Trophoblast cell (in vitro differentiated cells and primary cell): ENCODE results near the gene URB2.

ENCODE experiments used
- DNase-seq, 2 donors: peaks; one replicate each; pipeline ENCODE4 v3.0.0-alpha.2; 2016
- H2AFZ ChIP-seq: 2 replicates; pipeline ENCODE4 v1.6.1; 2013; ENCODE audit warnings: low read length, moderate library complexity, mild to moderate bottlenecking; ENCODE audit not compliant: insufficient read depth, poor library complexity
- H2AK5ac ChIP-seq: 2 replicates; pipeline ENCODE4 v1.6.1; 2013; ENCODE audit warnings: mild to moderate bottlenecking, low read length
- H2BK120ac ChIP-seq: 2 replicates; pipeline ENCODE4 v1.6.1; 2013; ENCODE audit warnings: low read length, mild to moderate bottlenecking, moderate library complexity; ENCODE audit not compliant: insufficient read depth, poor library complexity
- H2BK12ac ChIP-seq: 2 replicates; pipeline ENCODE4 v1.6.1; 2013; ENCODE audit warnings: mild to moderate bottlenecking, low read length, moderate library complexity
- H2BK5ac ChIP-seq: 2 replicates; pipeline ENCODE4 v1.6.1; 2013; ENCODE audit warnings: low read length, low read depth, moderate library complexity, mild to moderate bottlenecking; ENCODE audit not compliant: poor library complexity
- H3K14ac ChIP-seq: 2 replicates; pipeline ENCODE4 v1.6.1; 2013; ENCODE audit warnings: mild to moderate bottlenecking, low read length
- H3K18ac ChIP-seq: 2 replicates; pipeline ENCODE4 v1.6.1; 2013; ENCODE audit warnings: mild to moderate bottlenecking, low read length
- H3K23ac ChIP-seq: 2 replicates; pipeline ENCODE4 v1.6.1; 2013; ENCODE audit warnings: low read length
- H3K27ac ChIP-seq: 2 replicates; pipeline ENCODE4 v1.5.1; 2013; ENCODE audit warnings: low read depth, mild to moderate bottlenecking, inconsistent platforms, low read length, moderate library complexity
- H3K27me3 ChIP-seq: 2 replicates; pipeline ENCODE4 v1.6.1; 2013; ENCODE audit warnings: inconsistent platforms, mild to moderate bottlenecking, low read length, moderate library complexity; ENCODE audit not compliant: insufficient read depth
- H3K36me3 ChIP-seq, 2 experiments: 1 replicate in 1 of 2; 2 replicates in 1 of 2; pipeline ENCODE4 v1.6.1; 2013; ENCODE audit warnings: low read length in 2 of 2, mild to moderate bottlenecking in 2 of 2, moderate library complexity in 1 of 2; ENCODE audit not compliant: insufficient read depth in 2 of 2, control insufficient read depth in 1 of 2
- H3K4ac ChIP-seq: 2 replicates; pipeline ENCODE4 v1.6.1; 2013; ENCODE audit warnings: low read depth, mild to moderate bottlenecking, low read length, moderate library complexity
- H3K4me1 ChIP-seq, 2 experiments: 1 replicate in 1 of 2; 2 replicates in 1 of 2; pipeline ENCODE4 v1.6.1; 2013; ENCODE audit warnings: low read length in 2 of 2, mild to moderate bottlenecking in 2 of 2, moderate library complexity in 1 of 2; ENCODE audit not compliant: insufficient read depth in 2 of 2, control insufficient read depth in 1 of 2
- H3K4me2 ChIP-seq: 2 replicates; pipeline ENCODE4 v1.6.1; 2013; ENCODE audit warnings: inconsistent platforms, mild to moderate bottlenecking, low read length, moderate library complexity
- H3K4me3 ChIP-seq: 2 replicates; pipeline ENCODE4 v1.5.1; 2013; ENCODE audit warnings: mild to moderate bottlenecking, low read depth, low read length, inconsistent platforms
- H3K79me1 ChIP-seq: one replicate; pipeline ENCODE4 v1.6.1; 2013; ENCODE audit warnings: low read length
- H3K79me2 ChIP-seq: 2 replicates; pipeline ENCODE4 v1.6.1; 2013; ENCODE audit warnings: low read length, mild to moderate bottlenecking; ENCODE audit not compliant: control insufficient read depth, insufficient read depth, poor library complexity
- H3K9ac ChIP-seq: 2 replicates; pipeline ENCODE4 v1.6.1; 2013; ENCODE audit warnings: mild to moderate bottlenecking, low read length
- H3K9me3 ChIP-seq: 2 replicates; pipeline ENCODE4 v1.6.1; 2013; ENCODE audit warnings: low read depth, mild to moderate bottlenecking, control low read depth, inconsistent platforms, low read length; ENCODE audit not compliant: insufficient read depth
- H4K12ac ChIP-seq: 2 replicates; pipeline ENCODE4 v1.6.1; 2013; ENCODE audit warnings: low read depth, mild to moderate bottlenecking, low read length, moderate library complexity
- H4K8ac ChIP-seq: 2 replicates; pipeline ENCODE4 v1.6.1; 2013; ENCODE audit warnings: low read depth, mild to moderate bottlenecking, low read length, moderate library complexity
- H4K91ac ChIP-seq: one replicate; pipeline ENCODE4 v1.6.1; 2013; ENCODE audit warnings: low read depth, mild to moderate bottlenecking, low read length, moderate library complexity
- WGBS: extraction: QIAGEN DNeasy Blood & Tissue Kit; methylation state at CpG from one replicate; pipeline ENCODE4 v1.1.7; 2013; ENCODE audit warnings: missing lambda C conversion rate; ENCODE audit not compliant: insufficient read length, insufficient coverage; ENCODE audit errors: extremely low coverage; 5-methylcytosine and 5-hydroxymethylcytosine counted together

URB2 gene

DNA sequence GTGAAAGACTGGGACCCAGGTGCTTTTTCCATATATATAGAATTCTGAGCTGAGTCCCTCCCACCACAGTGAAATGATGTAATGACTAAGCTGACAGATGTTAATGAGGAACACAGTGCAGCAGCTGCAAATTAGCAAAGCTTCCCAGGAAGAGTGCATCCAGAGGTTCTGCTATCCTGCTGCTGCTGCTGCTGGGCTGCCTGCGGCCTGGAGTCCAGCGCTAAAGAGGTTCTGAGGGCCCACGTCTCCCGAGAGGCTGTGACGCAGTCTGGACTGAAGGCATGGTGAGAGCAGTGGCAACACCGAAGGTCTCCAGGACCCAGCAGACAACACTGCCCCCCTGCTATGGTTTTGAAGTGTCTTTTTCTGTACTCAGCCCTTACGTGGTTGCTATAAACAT is 63.9 kb downstream of the URB2 start:
- Histone ChIP-seq H3K9me3 (no peaks in the 10 kb centered on the region), H3K79me1 (no peaks in the 10 kb centered on the region), H3K4ac (no peak overlapping the region), H3K27me3 (no peaks in the 10 kb centered on the region), H3K4me2 (no peak overlapping the region), H3K9ac (no peak overlapping the region), H3K36me3 (no peaks in the 10 kb centered on the region), H3K18ac (no peak overlapping the region), H4K12ac (no peak overlapping the region), H4K91ac (no peak overlapping the region), H2BK12ac (no peak overlapping the region), H3K14ac (no peak overlapping the region), H2BK5ac (no peak overlapping the region), H3K23ac (no peak overlapping the region), H2BK120ac (no peak overlapping the region), H3K4me3 (no peak overlapping the region), H2AFZ (no peak overlapping the region), H3K27ac (no peak overlapping the region), H2AK5ac (no peak overlapping the region), H3K79me2 (no peaks in the 10 kb centered on the region), H4K8ac (no peak overlapping the region), H3K4me1 (peaks cover 5% of the 10 kb centered on the region in 2 experiments)
- no CpG with 5 or more reads among the region's 7 CpGs for WGBS
- DNase-seq, result no peak

- H3K14ac ChIP-seq, result no peak overlapping the region
- H4K91ac ChIP-seq, result no peak overlapping the region
- no peak overlapping the region for H3K27ac ChIP-seq
- H3K4me3 ChIP-seq, result no peak overlapping the region
- H2BK5ac ChIP-seq, result no peak overlapping the region
- H4K12ac ChIP-seq, result no peak overlapping the region
- H2BK12ac ChIP-seq, result no peak overlapping the region
- no peak overlapping the region for H3K4me2 ChIP-seq
- no peak for DNase-seq
- H3K79me2 ChIP-seq, result no peaks in the 10 kb centered on the region
- no peaks in the 10 kb centered on the region for H3K79me1 ChIP-seq
- H3K36me3 ChIP-seq, result no peaks in the 10 kb centered on the region
- H4K8ac ChIP-seq, result no peak overlapping the region
- H3K4ac ChIP-seq, result no peak overlapping the region
- H2AFZ ChIP-seq, result no peak overlapping the region
- no peak overlapping the region for H3K9ac ChIP-seq
- no CpG with 5 or more reads among the region's 1 CpG for WGBS
- no peak overlapping the region for H3K23ac ChIP-seq
- H2BK120ac ChIP-seq, result no peak overlapping the region
- no peaks in the 10 kb centered on the region for H3K27me3 ChIP-seq
- H3K18ac ChIP-seq, result no peak overlapping the region
- H2AK5ac ChIP-seq, result no peak overlapping the region
- peaks cover 5% of the 10 kb centered on the region in 2 experiments for H3K4me1 ChIP-seq
- H3K9me3 ChIP-seq, result no peaks in the 10 kb centered on the region
Measured at GRCh38 chr1:229690662-229691061, 64.6 kb downstream of the URB2 start.

- Histone ChIP-seq H3K4me3 (no peak overlapping the region), H2AFZ (no peak overlapping the region), H3K9ac (no peak overlapping the region), H4K8ac (no peak overlapping the region), H2BK5ac (no peak overlapping the region), H3K4me2 (no peak overlapping the region), H3K4me1 (peaks cover 5% of the 10 kb centered on the region in 2 experiments), H3K9me3 (no peaks in the 10 kb centered on the region), H3K36me3 (no peaks in the 10 kb centered on the region), H3K14ac (no peak overlapping the region), H3K79me2 (no peaks in the 10 kb centered on the region), H3K27ac (no peak overlapping the region), H2BK120ac (no peak overlapping the region), H3K4ac (no peak overlapping the region), H3K18ac (no peak overlapping the region), H3K27me3 (no peaks in the 10 kb centered on the region), H3K79me1 (no peaks in the 10 kb centered on the region), H4K12ac (no peak overlapping the region), H3K23ac (no peak overlapping the region), H2BK12ac (no peak overlapping the region), H2AK5ac (no peak overlapping the region), H4K91ac (no peak overlapping the region)
- no CpG with 5 or more reads among the region's 6 CpGs for WGBS
- no peak for DNase-seq
Measured at GRCh38 chr1:229691362-229691761, 65.3 kb downstream of the URB2 start.

- Histone ChIP-seq H3K4ac (no peak overlapping the region), H2BK120ac (no peak overlapping the region), H2AFZ (no peak overlapping the region), H3K36me3 (no peaks in the 10 kb centered on the region), H3K27me3 (no peaks in the 10 kb centered on the region), H2BK5ac (no peak overlapping the region), H2BK12ac (no peak overlapping the region), H3K23ac (no peak overlapping the region), H2AK5ac (no peak overlapping the region), H4K8ac (no peak overlapping the region), H3K18ac (no peak overlapping the region), H4K91ac (no peak overlapping the region), H3K9me3 (no peaks in the 10 kb centered on the region), H3K14ac (no peak overlapping the region), H3K9ac (no peak overlapping the region), H3K79me1 (no peaks in the 10 kb centered on the region), H4K12ac (no peak overlapping the region), H3K4me2 (no peak overlapping the region), H3K4me3 (no peak overlapping the region), H3K79me2 (no peaks in the 10 kb centered on the region), H3K27ac (peak overlapping the region; percentile 4), H3K4me1 (peaks cover 5% of the 10 kb centered on the region in 2 experiments)
- WGBS, result no CpG with 5 or more reads among the region's 10 CpGs
- no peak for DNase-seq
Measured at GRCh38 chr1:229693129-229693900, 67.3 kb downstream of the URB2 start.
